GM23338 (cell line): ENCODE data around the gene TENM4. TPM values are rescaled to one million over a fixed set of nuclear protein-coding genes. Genes with fewer than 3 reads are reported as not detected.

Experiments used
- ATAC-seq: fragments of 200-7000 bp; cut with Tn5 transposase; 3 replicates; pipeline ENCODE4 v1.9.1; 2020
- DNase-seq: peaks from one replicate; pipeline ENCODE4 v3.0.0-alpha.2; 2015; ENCODE audit warnings: low spot score
- H2AFZ ChIP-seq: fragments of 200-600 bp; sonication (generic); 2 replicates; pipeline ENCODE4 v1.8.0; 2016; ENCODE audit warnings: antibody characterized with exemption, mild to moderate bottlenecking, moderate library complexity
- H3F3A ChIP-seq: fragments of 200-600 bp; sonication (generic); replicated peaks from 2 replicates; pipeline ENCODE4 v1.8.0; 2017; ENCODE audit warnings: antibody characterized with exemption, mixed run types, low read depth
- H3K27ac ChIP-seq: fragments of 200-600 bp; sonication (generic); 2 replicates; pipeline ENCODE4 v1.6.1; 2016; ENCODE audit warnings: low read depth
- H3K27me3 ChIP-seq: fragments of 200-600 bp; sonication (generic); 2 replicates; pipeline ENCODE4 v1.8.0; 2016; ENCODE audit warnings: mild to moderate bottlenecking, mixed run types, moderate library complexity; ENCODE audit not compliant: insufficient read depth
- H3K36me3 ChIP-seq: fragments of 200-600 bp; sonication (generic); 2 replicates; pipeline ENCODE4 v1.8.0; 2016; ENCODE audit warnings: mild to moderate bottlenecking; ENCODE audit not compliant: insufficient read depth
- H3K4me1 ChIP-seq: fragments of 200-600 bp; sonication (generic); 2 replicates; pipeline ENCODE4 v1.8.0; 2016; ENCODE audit warnings: mild to moderate bottlenecking, moderate library complexity; ENCODE audit not compliant: insufficient read depth
- H3K4me2 ChIP-seq: fragments of 200-600 bp; sonication (generic); 2 replicates; pipeline ENCODE4 v1.7.1; 2017; ENCODE audit warnings: mixed run types
- H3K4me3 ChIP-seq: fragments of 200-600 bp; sonication (generic); 2 replicates; pipeline ENCODE4 v1.6.1; 2016; ENCODE audit warnings: mixed run types
- H3K79me2 ChIP-seq: fragments of 200-600 bp; sonication (generic); replicated peaks from 2 replicates; pipeline ENCODE4 v1.8.0; 2017; ENCODE audit warnings: mild to moderate bottlenecking; ENCODE audit not compliant: insufficient read depth
- H3K9me2 ChIP-seq: fragments of 200-600 bp; sonication (generic); 2 replicates; pipeline ENCODE4 v1.8.0; 2017; ENCODE audit not compliant: insufficient read depth
- H4K20me1 ChIP-seq: fragments of 200-600 bp; sonication (generic); replicated peaks from 2 replicates; pipeline ENCODE4 v1.8.0; 2017; ENCODE audit warnings: mild to moderate bottlenecking; ENCODE audit not compliant: insufficient read depth
- H3K27ac Mint-ChIP-seq: 2 replicates; pipeline ENCODE4 v1.8.0; 2020; ENCODE audit warnings: inconsistent platforms, mild to moderate bottlenecking, moderate library complexity, mixed read lengths
- H3K27me3 Mint-ChIP-seq: 3 replicates; pipeline ENCODE4 v1.8.0; 2022; ENCODE audit warnings: low read depth, mild to moderate bottlenecking, moderate library complexity, mixed read lengths, inconsistent platforms; ENCODE audit not compliant: insufficient read depth, poor library complexity
- H3K36me3 Mint-ChIP-seq: 3 replicates; pipeline ENCODE4 v1.8.0; 2021; ENCODE audit warnings: low read depth, mild to moderate bottlenecking, inconsistent platforms, moderate library complexity, mixed read lengths
- H3K4me1 Mint-ChIP-seq: 3 replicates; pipeline ENCODE4 v1.8.0; 2020; ENCODE audit warnings: mild to moderate bottlenecking, inconsistent platforms, mixed read lengths
- H3K4me3 Mint-ChIP-seq: 3 replicates; pipeline ENCODE4 v1.8.0; 2021; ENCODE audit warnings: moderate library complexity, mild to moderate bottlenecking, inconsistent platforms, mixed read lengths
- H3K9me3 Mint-ChIP-seq: 3 replicates; pipeline ENCODE4 v1.8.0; 2020; ENCODE audit warnings: moderate library complexity, mild to moderate bottlenecking, inconsistent platforms, mixed read lengths
- CREB1 ChIP-seq: fragments of 250-450 bp; sonication (Bioruptor Pico); IDR thresholded peaks from 2 replicates; pipeline ENCODE4 v1.5.0; 2020; ENCODE audit warnings: low read depth, mild to moderate bottlenecking, moderate library complexity
- CTCF ChIP-seq, 2 experiments: fragments of 200-600 bp in 1 of 2; sonication (generic) in 1 of 2; conservative IDR thresholded peaks; 2 replicates each; pipeline versions ENCODE4 v1.5.1 to v1.6.1; 2016 to 2017; ENCODE audit warnings: antibody characterized with exemption in 2 of 2, low read depth in 2 of 2, mild to moderate bottlenecking in 2 of 2, moderate library complexity in 1 of 2
- EZH2 ChIP-seq: fragments of 200-600 bp; sonication (generic); IDR thresholded peaks from one replicate; pipeline ENCODE4 v1.8.0; 2017; ENCODE audit warnings: antibody characterized with exemption, mild to moderate bottlenecking, low read depth; ENCODE audit not compliant: unreplicated experiment
- EZH2phosphoT487 ChIP-seq: fragments of 200-600 bp; sonication (generic); IDR thresholded peaks from one replicate; pipeline ENCODE4 v1.8.1; 2018; ENCODE audit warnings: antibody characterized with exemption; ENCODE audit not compliant: unreplicated experiment
- JUNB ChIP-seq: IDR thresholded peaks from one replicate; pipeline ENCODE4 v1.6.1; 2016; ENCODE audit warnings: antibody characterized with exemption; ENCODE audit not compliant: unreplicated experiment
- POLR2AphosphoS5 ChIP-seq: IDR thresholded peaks from 2 replicates; pipeline ENCODE4 v1.6.1; 2016; ENCODE audit warnings: antibody characterized with exemption, low read depth
- STAT1 ChIP-seq: IDR thresholded peaks from one replicate; pipeline ENCODE4 v1.6.1; 2016; ENCODE audit warnings: antibody characterized with exemption; ENCODE audit not compliant: unreplicated experiment
- ZNF114 ChIP-seq: fragments of 250-450 bp; sonication (Bioruptor Pico); IDR thresholded peaks from 2 replicates; pipeline ENCODE4 v1.5.0; 2020; ENCODE audit warnings: mild to moderate bottlenecking, moderate library complexity
- polyA plus RNA-seq: library from polyadenylated mRNA; unstranded; fragments of >200 nt; fragmentation: Nextera tagmentation; extraction: Ambion mirVana; gene quantifications from 2 replicates; pipeline ENCODE4 v1.2.1, GENCODE V29; 2016
- total RNA-seq: library from RNA; depleted of rRNA; stranded (reverse); fragments of >200 nt; shearing (Covaris generic); gene quantifications from 2 replicates; pipeline ENCODE4 v1.2.3, GENCODE V29; 2014
- TF ChIP-seq, protein P1 (sequence below): IDR thresholded peaks from one replicate; pipeline ENCODE4 v1.6.1; 2018; ENCODE audit warnings: antibody characterized with exemption; ENCODE audit not compliant: unreplicated experiment

TENM4 gene
- total and polyA plus RNA-seq, 2 experiments from 2014 or later: 7.3 TPM

DNA sequence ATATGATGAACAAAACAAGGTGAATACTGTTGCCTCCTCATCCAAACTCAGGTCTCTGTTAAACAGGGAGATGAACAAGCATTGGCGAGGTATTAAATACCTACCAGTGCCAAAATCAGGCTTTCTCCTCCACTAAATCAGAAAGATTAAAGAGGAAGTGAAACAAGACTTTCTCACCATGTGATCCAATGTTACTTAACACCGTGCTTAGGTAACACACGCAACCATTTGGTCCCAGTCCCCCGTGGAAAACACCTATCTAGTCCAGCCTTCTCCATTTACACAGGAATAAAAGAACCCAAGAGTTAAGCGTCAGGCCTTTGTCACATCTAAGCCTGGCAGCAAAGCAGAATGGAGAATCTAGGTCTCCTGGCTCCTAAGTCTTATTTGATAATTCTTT is 34.5 kb downstream of the TENM4 start:
- Histone ChIP-seq H3K27ac (no peak overlapping the region), H3K4me2 (no peak overlapping the region), H4K20me1 (no peaks in the 10 kb centered on the region; the same call in 1 of the 2 replicates), H3K4me1 (no peaks in the 10 kb centered on the region), H2AFZ (no peak overlapping the region), H3K9me2 (no peaks in the 10 kb centered on the region), H3K4me3 (no peak overlapping the region), H3K27me3 (no peaks in the 10 kb centered on the region), H3F3A (no peaks in the 10 kb centered on the region), H3K79me2 (no peaks in the 10 kb centered on the region), H3K36me3 (no peaks in the 10 kb centered on the region)
- DNase-seq (no peak), ATAC-seq (no peak)
- H3K4me1 Mint-ChIP-seq: peaks cover 8% of the 10 kb centered on the region
- H3K36me3 Mint-ChIP-seq: no peaks in the 10 kb centered on the region
- no peak overlapping the region for H3K4me3 Mint-ChIP-seq
- H3K27me3 Mint-ChIP-seq: peaks cover 2% of the 10 kb centered on the region
- no peak overlapping the region for H3K27ac Mint-ChIP-seq
- no peak for TF ChIP-seq CTCF (conservative IDR thresholded peaks at IDR 0.05; ENCODE audit: low read depth in 2 of 2)
- no peak for TF ChIP-seq CREB1
- TF ChIP-seq, protein P1, sequence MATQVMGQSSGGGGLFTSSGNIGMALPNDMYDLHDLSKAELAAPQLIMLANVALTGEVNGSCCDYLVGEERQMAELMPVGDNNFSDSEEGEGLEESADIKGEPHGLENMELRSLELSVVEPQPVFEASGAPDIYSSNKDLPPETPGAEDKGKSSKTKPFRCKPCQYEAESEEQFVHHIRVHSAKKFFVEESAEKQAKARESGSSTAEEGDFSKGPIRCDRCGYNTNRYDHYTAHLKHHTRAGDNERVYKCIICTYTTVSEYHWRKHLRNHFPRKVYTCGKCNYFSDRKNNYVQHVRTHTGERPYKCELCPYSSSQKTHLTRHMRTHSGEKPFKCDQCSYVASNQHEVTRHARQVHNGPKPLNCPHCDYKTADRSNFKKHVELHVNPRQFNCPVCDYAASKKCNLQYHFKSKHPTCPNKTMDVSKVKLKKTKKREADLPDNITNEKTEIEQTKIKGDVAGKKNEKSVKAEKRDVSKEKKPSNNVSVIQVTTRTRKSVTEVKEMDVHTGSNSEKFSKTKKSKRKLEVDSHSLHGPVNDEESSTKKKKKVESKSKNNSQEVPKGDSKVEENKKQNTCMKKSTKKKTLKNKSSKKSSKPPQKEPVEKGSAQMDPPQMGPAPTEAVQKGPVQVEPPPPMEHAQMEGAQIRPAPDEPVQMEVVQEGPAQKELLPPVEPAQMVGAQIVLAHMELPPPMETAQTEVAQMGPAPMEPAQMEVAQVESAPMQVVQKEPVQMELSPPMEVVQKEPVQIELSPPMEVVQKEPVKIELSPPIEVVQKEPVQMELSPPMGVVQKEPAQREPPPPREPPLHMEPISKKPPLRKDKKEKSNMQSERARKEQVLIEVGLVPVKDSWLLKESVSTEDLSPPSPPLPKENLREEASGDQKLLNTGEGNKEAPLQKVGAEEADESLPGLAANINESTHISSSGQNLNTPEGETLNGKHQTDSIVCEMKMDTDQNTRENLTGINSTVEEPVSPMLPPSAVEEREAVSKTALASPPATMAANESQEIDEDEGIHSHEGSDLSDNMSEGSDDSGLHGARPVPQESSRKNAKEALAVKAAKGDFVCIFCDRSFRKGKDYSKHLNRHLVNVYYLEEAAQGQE: no peak
- no peak for TF ChIP-seq EZH2phosphoT487
- no peak for TF ChIP-seq POLR2AphosphoS5
- TF ChIP-seq EZH2: no peak
- TF ChIP-seq JUNB: no peak
- no peaks in the 10 kb centered on the region; the same call in 2 of the 3 replicates for H3K9me3 Mint-ChIP-seq

- Mint-ChIP-seq H3K27ac (no peak overlapping the region), H3K9me3 (no peaks in the 10 kb centered on the region; the same call in 2 of the 3 replicates), H3K4me3 (no peak overlapping the region), H3K36me3 (no peaks in the 10 kb centered on the region), H3K4me1 (peaks cover 8% of the 10 kb centered on the region), H3K27me3 (peaks cover 2% of the 10 kb centered on the region)
- Histone ChIP-seq H4K20me1 (no peaks in the 10 kb centered on the region; the same call in 1 of the 2 replicates), H3K79me2 (no peaks in the 10 kb centered on the region), H3K4me3 (no peak overlapping the region), H3K9me2 (no peaks in the 10 kb centered on the region), H3K27me3 (no peaks in the 10 kb centered on the region), H3F3A (no peaks in the 10 kb centered on the region), H3K36me3 (no peaks in the 10 kb centered on the region), H2AFZ (no peak overlapping the region), H3K4me1 (no peaks in the 10 kb centered on the region), H3K27ac (no peak overlapping the region), H3K4me2 (no peak overlapping the region)
- no peak for DNase-seq
- TF ChIP-seq CTCF (conservative IDR thresholded peaks at IDR 0.05; ENCODE audit: low read depth in 2 of 2): no peak
- no peak for TF ChIP-seq STAT1
- no peak for TF ChIP-seq ZNF114 (CRISPR knock-in tag)
- no peak for ATAC-seq
Measured at GRCh38 chr11:79404806-79405205, 36.0 kb downstream of the TENM4 start.
